Activated CD4-positive, alpha-beta T cell treated with anti-CD3 and anti-CD28 coated beads for 4 hours (primary cell): ENCODE data around the gene LAMP5.

ENCODE experiments used
- DNase-seq, 2 donors: peaks; one replicate each; pipeline ENCODE4 v3.0.0-alpha.2; 2020

LAMP5 gene

GRCh38 chr20:9501473-9501872 lies 12.9 kb upstream of the LAMP5 start:
- no peak for DNase-seq

- no peak for DNase-seq
These were observed 10.7 kb upstream of the LAMP5 start for GRCh38 chr20:9503526-9504245.

GRCh38 chr20:9506280-9506821 lies 8.0 kb upstream of the LAMP5 start:
- DNase-seq, result no peak

- no peak for DNase-seq
These were observed 7.4 kb upstream of the LAMP5 start for GRCh38 chr20:9506964-9507369.

- DNase-seq, result no peak
These were observed 6.7 kb upstream of the LAMP5 start for GRCh38 chr20:9507544-9508239.

- DNase-seq, result no peak
These were observed 6.1 kb upstream of the LAMP5 start for GRCh38 chr20:9508240-9508661.

- no peak for DNase-seq
These were observed 5.7 kb upstream of the LAMP5 start for GRCh38 chr20:9508696-9509178.

- no peak for DNase-seq
These were observed 5.1 kb upstream of the LAMP5 start for GRCh38 chr20:9509246-9509645.

GRCh38 chr20:9510911-9511310 lies 3.5 kb upstream of the LAMP5 start:
- no peak for DNase-seq

- DNase-seq, result no peak
These were observed 324 bp upstream of the LAMP5 start for GRCh38 chr20:9514072-9514460.

GRCh38 chr20:9515214-9515585 lies 810 bp downstream of the LAMP5 start:
- no peak for DNase-seq

- DNase-seq, result no peak
These were observed 1.4 kb downstream of the LAMP5 start for GRCh38 chr20:9515741-9516233.

- no peak for DNase-seq
These were observed 2.0 kb downstream of the LAMP5 start for GRCh38 chr20:9516234-9516871.

- no peak for DNase-seq
These were observed 3.1 kb downstream of the LAMP5 start for GRCh38 chr20:9517297-9518162.

- DNase-seq, result no peak
These were observed 4.3 kb downstream of the LAMP5 start for GRCh38 chr20:9518576-9519175.

- DNase-seq, result no peak
These were observed 5.7 kb downstream of the LAMP5 start for GRCh38 chr20:9520086-9520485.

GRCh38 chr20:9523636-9524035 lies 9.2 kb downstream of the LAMP5 start:
- DNase-seq, result no peak

- DNase-seq, result no peak
These were observed 17.2 kb downstream of the LAMP5 start for GRCh38 chr20:9531581-9531980.

GRCh38 chr20:9532069-9532838 lies 17.9 kb downstream of the LAMP5 start:
- no peak for DNase-seq

- DNase-seq, result no peak
These were observed 19.6 kb downstream of the LAMP5 start for GRCh38 chr20:9534025-9534424.

GRCh38 chr20:9535449-9535848 lies 21.1 kb downstream of the LAMP5 start:
- no peak for DNase-seq
